ENCODE measurements around the gene TMEM163. TPM values are rescaled to one million over a fixed set of nuclear protein-coding genes. Genes with fewer than 3 reads are reported as not detected.

Gene TMEM163
- total and polyA plus RNA-seq, 7 donors, result 0.28 to 2.6 (median 1.1) TPM; not detected in 1

GRCh38 chr2:134458473-134458853 is 260.3 kb downstream of the TMEM163 start:
- no peaks in the 10 kb centered on the region for H3K36me3 ChIP-seq
- WGBS, 2 donors, result 89 to 94% methylated on average over 6 of the region's 6 CpGs
- H3K27ac ChIP-seq, result no peak overlapping the region
- H3K27me3 ChIP-seq, result no peaks in the 10 kb centered on the region
- TF ChIP-seq EP300 (IDR thresholded peaks at IDR 0.05) (no peak), POLR2A (IDR thresholded peaks at IDR 0.05) (no peak), POLR2AphosphoS5 (IDR thresholded peaks at IDR 0.05) (no peak), CTCF (IDR thresholded peaks at IDR 0.05) (no peak)
- intact Hi-C loops (cut with DNase I), result no loop called here
- no peak overlapping the region for H3K4me3 ChIP-seq
- H3K9me3 ChIP-seq, result no peaks in the 10 kb centered on the region
- DNase-seq, result no peak
- no peaks in the 10 kb centered on the region for H3K4me1 ChIP-seq

- 72 to 83% methylated on average over 18 of the region's 18 CpGs for WGBS, 2 donors
- Histone ChIP-seq H3K9me3 (no peaks in the 10 kb centered on the region), H3K27ac (no peak overlapping the region), H3K36me3 (no peaks in the 10 kb centered on the region), H3K4me3 (no peak overlapping the region), H3K4me1 (no peaks in the 10 kb centered on the region), H3K27me3 (no peaks in the 10 kb centered on the region)
- intact Hi-C loops (cut with DNase I), result no loop called here
- DNase-seq, result no peak
- no peak for TF ChIP-seq EP300 (IDR thresholded peaks at IDR 0.05)
- TF ChIP-seq CTCF (IDR thresholded peaks at IDR 0.05), result no peak
- TF ChIP-seq POLR2A (IDR thresholded peaks at IDR 0.05), result no peak
- no peak for TF ChIP-seq POLR2AphosphoS5 (IDR thresholded peaks at IDR 0.05)
Measured at GRCh38 chr2:134457765-134458472, 260.9 kb downstream of the TMEM163 start.

- no peak for DNase-seq
- WGBS, 2 donors, result 95 to 97% methylated on average over 7 of the region's 7 CpGs
- TF ChIP-seq POLR2AphosphoS5 (IDR thresholded peaks at IDR 0.05) (no peak), POLR2A (IDR thresholded peaks at IDR 0.05) (no peak), CTCF (IDR thresholded peaks at IDR 0.05) (no peak), EP300 (IDR thresholded peaks at IDR 0.05) (no peak)
- H3K27ac ChIP-seq, result no peak overlapping the region
- no peaks in the 10 kb centered on the region for H3K27me3 ChIP-seq
- intact Hi-C loops (cut with DNase I), result no loop called here
- H3K4me1 ChIP-seq, result no peaks in the 10 kb centered on the region
- H3K4me3 ChIP-seq, result no peak overlapping the region
- no peaks in the 10 kb centered on the region for H3K36me3 ChIP-seq
- H3K9me3 ChIP-seq, result no peaks in the 10 kb centered on the region
Measured at GRCh38 chr2:134457353-134457752, 261.4 kb downstream of the TMEM163 start.

- no peak for TF ChIP-seq CTCF (IDR thresholded peaks at IDR 0.05)
- TF ChIP-seq POLR2A (IDR thresholded peaks at IDR 0.05), result no peak
- TF ChIP-seq POLR2AphosphoS5 (IDR thresholded peaks at IDR 0.05), result no peak
- TF ChIP-seq EP300 (IDR thresholded peaks at IDR 0.05), result no peak
- no peaks in the 10 kb centered on the region for H3K36me3 ChIP-seq
- 95 to 96% methylated on average over 10 of the region's 10 CpGs for WGBS, 2 donors
- no peaks in the 10 kb centered on the region for H3K9me3 ChIP-seq
- H3K4me3 ChIP-seq, result no peak overlapping the region
- DNase-seq, result no peak
- H3K27me3 ChIP-seq, result no peaks in the 10 kb centered on the region
- no peaks in the 10 kb centered on the region for H3K4me1 ChIP-seq
- intact Hi-C loops (cut with DNase I), result no loop called here
- no peak overlapping the region for H3K27ac ChIP-seq
Measured at GRCh38 chr2:134455426-134455825, 263.4 kb downstream of the TMEM163 start.

GRCh38 chr2:134454931-134455330 is 263.9 kb downstream of the TMEM163 start:
- Histone ChIP-seq H3K4me1 (no peaks in the 10 kb centered on the region), H3K36me3 (peaks cover 0 to under 1% (median 0%) of the 10 kb centered on the region in 4 donors), H3K27me3 (no peaks in the 10 kb centered on the region), H3K4me3 (no peak overlapping the region), H3K27ac (no peak overlapping the region), H3K9me3 (no peaks in the 10 kb centered on the region)
- TF ChIP-seq POLR2A (IDR thresholded peaks at IDR 0.05), result no peak
- intact Hi-C loops (cut with DNase I), result no loop called here
- 81 to 88% methylated on average over 6 of the region's 6 CpGs for WGBS, 2 donors
- DNase-seq, result no peak
